K562 (cell line): ENCODE results near the gene STX1B. TPM values are rescaled to one million over a fixed set of nuclear protein-coding genes. Genes with fewer than 3 reads are reported as not detected.

Source experiments
- ARID2 ChIP-seq: fragments of 450-650 bp; IDR thresholded peaks from 2 replicates; pipeline ENCODE4 v1.6.1; 2017; ENCODE audit warnings: antibody characterized with exemption, mild to moderate bottlenecking
- BCOR ChIP-seq: fragments of 450-650 bp; IDR thresholded peaks from 2 replicates; pipeline ENCODE4 v1.6.1; 2016
- CBFB ChIP-seq: sonication (generic); formaldehyde crosslinking; IDR thresholded peaks from 2 replicates; pipeline ENCODE4 v1.4.0; 2020; ENCODE audit warnings: mild to moderate bottlenecking, missing genetic modification reagents
- CREBBP ChIP-seq: IDR thresholded peaks from one replicate; pipeline ENCODE4 v1.6.1; 2012; ENCODE audit warnings: low read depth, mild to moderate bottlenecking, control low read depth, inconsistent platforms, low read length
- DDX20 ChIP-seq: fragments of 450-650 bp; IDR thresholded peaks from 2 replicates; pipeline ENCODE4 v1.6.1; 2016; ENCODE audit warnings: missing genetic modification characterization, low read depth, mild to moderate bottlenecking, missing compliant biosample characterization, moderate library complexity
- ETV1 ChIP-seq: fragments of 450-650 bp; conservative IDR thresholded peaks from 2 replicates; pipeline ENCODE4 v1.6.1; 2016; ENCODE audit warnings: missing genetic modification characterization, control low read depth, low read depth, missing compliant biosample characterization
- HMG20A ChIP-seq: fragments of 450-650 bp; formaldehyde crosslinking; conservative IDR thresholded peaks from 2 replicates; pipeline ENCODE4 v1.4.0; 2020; ENCODE audit warnings: mild to moderate bottlenecking, mixed read lengths
- KLF1 ChIP-seq: fragments of 450-650 bp; IDR thresholded peaks from 2 replicates; pipeline ENCODE4 v1.6.1; 2016; ENCODE audit warnings: missing genetic modification characterization, missing compliant biosample characterization
- MCM5 ChIP-seq: fragments of 450-650 bp; IDR thresholded peaks from 2 replicates; pipeline ENCODE4 v1.6.1; 2016; ENCODE audit warnings: low read depth
- MYNN ChIP-seq, 2 experiments: sonication (generic); formaldehyde crosslinking in 1 of 2; IDR thresholded peaks; 2 replicates each; pipeline versions ENCODE4 v1.5.0 to v1.6.1; 2016 to 2020; ENCODE audit warnings: antibody characterized with exemption in 1 of 2, missing genetic modification reagents in 1 of 2
- RAD21 ChIP-seq, 2 experiments: fragments of 250-450 bp in 1 of 2; fragments of 450-650 bp in 1 of 2; sonication (Bioruptor Pico) in 1 of 2; formaldehyde crosslinking in 1 of 2; IDR thresholded peaks in 1 of 2; conservative IDR thresholded peaks in 1 of 2; 2 replicates each; pipeline versions ENCODE4 v1.4.0 to v1.8.0; 2020 to 2022; ENCODE audit warnings: mild to moderate bottlenecking in 2 of 2, moderate library complexity in 1 of 2
- SMARCA4 ChIP-seq: fragments of 450-650 bp; IDR thresholded peaks from 2 replicates; pipeline ENCODE4 v1.6.1; 2016
- SMC3 ChIP-seq: conservative IDR thresholded peaks from 2 replicates; pipeline ENCODE4 v1.6.1; 2011; ENCODE audit warnings: low read depth, low read length, improper control_type of control experiment; ENCODE audit not compliant: insufficient read depth
- SUPT5H ChIP-seq: fragments of 450-650 bp; IDR thresholded peaks from 2 replicates; pipeline ENCODE4 v1.6.1; 2016
- TFAP4 ChIP-seq: sonication (generic); formaldehyde crosslinking; IDR thresholded peaks from 2 replicates; pipeline ENCODE4 v1.8.0; 2022; ENCODE audit warnings: missing genetic modification reagents, mild to moderate bottlenecking, moderate library complexity, borderline replicate concordance
- ZNF3 ChIP-seq: fragments of 250-450 bp; sonication (Bioruptor Pico); IDR thresholded peaks from 2 replicates; pipeline ENCODE4 v1.5.0; 2021; ENCODE audit warnings: mild to moderate bottlenecking, moderate library complexity
- ZNF407 ChIP-seq: fragments of 450-650 bp; IDR thresholded peaks from 2 replicates; pipeline ENCODE4 v1.6.1; 2016; ENCODE audit warnings: low read depth
- ZNF740 ChIP-seq, 3 experiments: fragments of 200-800 bp in 1 of 3; sonication (Bioruptor generic) in 1 of 3; sonication (generic) in 1 of 3; formaldehyde crosslinking in 1 of 3; IDR thresholded peaks; 2 replicates each; pipeline versions ENCODE4 v1.6.1 to v1.8.0; 2016 to 2022; ENCODE audit warnings: mild to moderate bottlenecking in 2 of 3, missing compliant biosample characterization in 2 of 3, missing genetic modification characterization in 2 of 3, missing genetic modification reagents in 1 of 3
- polyA plus RNA-seq, 8 experiments: library from polyadenylated mRNA; depleted of rRNA in 4 of 8; stranded (reverse) in 5 of 8; unstranded in 3 of 8; fragments of >200 nt; fragmentation: Nextera tagmentation in 2 of 8; fragmentation: Illumina TruSeq in 1 of 8; extraction: Ambion mirVana in 2 of 8; extraction: Trizol in 1 of 8; gene quantifications; 2 replicates each; pipeline versions ENCODE4 v1.2.1 to v1.2.3, GENCODE V29; 2011 to 2014; ENCODE audit warnings: inconsistent platforms in 1 of 8, missing spikeins in 1 of 8
- total RNA-seq, 7 experiments: library from RNA; depleted of rRNA in 6 of 7; stranded (reverse); fragments of >200 nt in 6 of 7; fragmentation: Illumina TruSeq in 2 of 7; extraction: Trizol in 2 of 7; gene quantifications; 2 replicates each; pipeline versions ENCODE4 v1.2.1 to v1.2.3, GENCODE V29; 2011 to 2021; ENCODE audit warnings: low replicate concordance in 1 of 7

Gene STX1B
- total and polyA plus RNA-seq, 9 of the 15 experiments (the other 6 are each of a cell fraction or from before 2014, with no cell fraction given): 0.07 to 2.5 (median 0.86) TPM

DNA sequence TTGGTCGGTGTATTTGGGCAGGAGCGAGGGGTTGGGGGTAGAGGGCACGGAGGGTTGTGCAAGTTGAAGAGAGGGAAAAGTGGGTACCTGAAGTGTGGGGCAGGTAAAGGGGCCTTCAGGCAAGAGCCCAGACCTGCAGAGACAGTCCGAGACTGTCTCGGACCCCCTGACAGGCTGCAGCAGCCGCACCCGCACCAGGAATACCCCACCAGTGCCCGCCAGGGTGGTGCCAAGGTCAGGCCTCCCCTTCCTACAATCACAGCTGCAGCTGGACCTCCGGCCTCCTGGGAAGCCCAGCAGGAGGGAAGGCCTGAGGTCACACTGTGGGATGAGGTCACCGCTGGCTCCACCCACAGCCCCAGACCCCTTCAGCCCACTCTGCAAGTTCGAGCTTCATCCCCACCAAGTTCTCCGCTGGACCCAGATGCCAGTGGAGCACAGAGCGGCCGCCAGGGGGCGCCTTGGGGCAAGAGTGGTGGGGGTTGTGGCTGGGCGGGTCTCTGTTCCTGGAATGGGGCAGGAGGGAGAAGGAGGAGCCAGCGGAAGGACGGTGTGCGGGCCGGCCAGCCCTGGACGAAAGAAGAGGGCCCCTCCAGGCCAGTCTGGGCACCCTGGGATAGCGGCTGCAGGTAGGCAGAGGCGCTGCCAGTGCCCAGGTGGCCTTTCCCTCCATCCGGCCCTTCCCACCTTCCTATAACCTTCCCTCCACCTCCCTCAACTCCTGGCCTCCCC, 25.6 kb downstream of the STX1B start, which contains the start of gene HSD3B7 (continued):
- TF ChIP-seq MYNN (IDR thresholded peaks at IDR 0.05) (peak; percentile 80; the same call in 1 of the 2 replicates), MYNN (CRISPR knock-in tag; IDR thresholded peaks at IDR 0.05) (no peak), ETV1 (tag) (peak; percentile 26; the same call in 1 of the 2 replicates), SUPT5H (peak; percentile 46), RAD21 (CRISPR knock-in tag; conservative IDR thresholded peaks at IDR 0.05 in 1 of 2, IDR thresholded peaks at IDR 0.05 in 1 of 2) (peak; percentile 91 to 92), DDX20 (no peak), ARID2 (0 out of 2 replicates have a peak, but pooled peaks have one; percentile 60), CBFB (CRISPR knock-in tag) (peak; percentile 21; the same call in 1 of the 2 replicates), MCM5 (no peak), HMG20A (CRISPR knock-in tag) (no peak), ZNF3 (CRISPR knock-in tag) (no peak), ZNF740 (CRISPR knock-in tag; IDR thresholded peaks at IDR 0.05) (peak; percentile 85), ZNF740 (tag; IDR thresholded peaks at IDR 0.05) (peak in 1 of 2 experiments; percentile 76; a peak in 2 of 4 replicates), CREBBP (no peak), SMARCA4 (0 out of 2 replicates have a peak, but pooled peaks have one; percentile 24), ZNF407 (peak; percentile 84), BCOR (no peak), TFAP4 (CRISPR knock-in tag) (peak; percentile 7; the same call in 1 of the 2 replicates), SMC3 (peak; percentile 97), KLF1 (tag) (0 out of 2 replicates have a peak, but pooled peaks have one; percentile 16)
